GM03348 (cell line): ENCODE measurements around the gene MYO5A.
"Not testable (repeated sequence)": the region's sequence is repeated elsewhere in the genome, so short reads cannot be mapped to it uniquely, and the experiment has no call there.

Experiments
- DNase-seq: peaks from one replicate; pipeline ENCODE4 v3.0.0; 2012; ENCODE audit warnings: low spot score

Gene MYO5A

DNA sequence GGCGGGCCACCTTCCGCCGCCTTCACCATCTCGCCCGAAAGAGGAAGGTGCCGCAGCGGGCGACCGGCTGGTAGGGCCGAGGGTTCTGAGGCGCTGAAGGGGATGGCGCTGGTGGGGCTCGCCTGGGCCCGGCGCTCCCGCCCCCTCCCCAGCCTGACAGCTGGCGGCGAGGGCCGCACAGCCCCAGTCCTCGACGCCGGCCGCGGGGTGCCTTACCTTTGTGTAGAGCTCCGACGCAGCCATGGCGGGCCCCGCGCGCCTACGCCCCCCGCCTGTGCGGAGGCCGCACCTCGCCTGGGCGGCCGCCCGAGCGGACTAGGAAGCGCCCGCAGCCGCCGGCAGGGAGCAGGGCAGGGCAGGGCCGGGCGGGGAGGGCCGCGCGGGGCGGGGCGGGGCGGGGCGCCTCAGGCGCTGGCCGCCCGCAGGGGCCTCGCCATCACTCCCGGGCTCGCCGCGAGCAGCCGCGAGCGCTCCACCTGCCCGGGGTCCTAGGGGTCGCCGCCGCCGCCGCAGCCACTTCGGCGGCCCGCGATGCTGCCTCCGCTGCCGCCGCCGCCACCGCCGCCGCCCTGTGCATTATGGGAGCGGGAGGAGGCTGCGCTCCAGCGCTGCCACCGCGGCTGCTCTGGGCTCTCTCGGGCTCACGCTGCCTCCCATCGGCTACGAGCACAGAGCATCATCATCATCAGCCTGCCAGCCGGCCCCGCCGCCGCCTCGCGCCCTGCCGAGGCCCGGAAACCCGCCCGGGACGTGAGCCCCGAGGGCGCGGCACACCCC lies at the start of gene MYO5A:
Gene MYO5A, minus strand, starts transcription at position 317 of the 777 bp plus-strand sequence. Its CDS starts 74 bp downstream, at position 243.
- peak; percentile 93 for DNase-seq

DNA sequence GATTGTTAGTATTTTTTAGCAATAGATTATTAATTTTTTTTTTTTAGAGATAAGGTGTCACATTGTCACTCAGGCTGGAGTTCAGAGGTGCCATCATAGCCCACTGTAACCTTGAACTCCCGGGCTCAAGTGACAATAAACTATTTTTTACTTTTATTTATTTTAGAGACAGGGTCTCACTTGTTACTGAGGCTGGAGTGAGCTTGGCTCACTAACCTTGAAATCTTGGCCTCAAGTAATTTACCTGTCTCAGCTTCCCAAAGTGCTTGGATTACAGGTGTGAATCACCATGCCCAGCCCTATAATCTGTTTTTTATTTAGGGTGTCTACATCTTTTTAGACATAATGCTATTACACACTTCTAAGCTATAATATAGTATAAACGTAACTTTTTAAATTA lies 48.0 kb upstream of the MYO5A start:
- no peak for DNase-seq

- DNase-seq = not testable (repeated sequence)
Observed at GRCh38 chr15:52575573-52575972, 46.9 kb upstream of the MYO5A start.

GRCh38 chr15:52575072-52575471 lies 46.4 kb upstream of the MYO5A start:
- no peak for DNase-seq

DNA sequence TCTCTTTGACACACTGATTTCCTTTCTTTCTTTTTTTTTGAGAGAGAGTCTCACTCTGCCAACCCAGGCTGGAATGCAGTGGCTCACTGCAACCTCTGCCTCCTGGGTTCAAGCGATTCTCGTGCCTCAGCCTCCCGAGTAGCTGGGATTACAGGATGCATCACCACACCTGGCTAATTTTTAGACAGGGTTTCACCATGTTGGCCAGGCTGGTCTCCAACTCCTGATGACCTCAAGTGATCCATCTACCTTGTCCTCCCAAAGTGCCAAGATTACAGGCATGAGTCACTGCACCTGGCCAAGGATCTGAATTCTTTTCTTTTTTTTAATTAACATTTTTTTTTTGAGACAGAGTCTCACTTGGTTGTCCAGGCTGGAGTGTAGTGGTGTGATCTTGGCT lies 45.9 kb upstream of the MYO5A start:
- DNase-seq = not testable (repeated sequence)

DNA sequence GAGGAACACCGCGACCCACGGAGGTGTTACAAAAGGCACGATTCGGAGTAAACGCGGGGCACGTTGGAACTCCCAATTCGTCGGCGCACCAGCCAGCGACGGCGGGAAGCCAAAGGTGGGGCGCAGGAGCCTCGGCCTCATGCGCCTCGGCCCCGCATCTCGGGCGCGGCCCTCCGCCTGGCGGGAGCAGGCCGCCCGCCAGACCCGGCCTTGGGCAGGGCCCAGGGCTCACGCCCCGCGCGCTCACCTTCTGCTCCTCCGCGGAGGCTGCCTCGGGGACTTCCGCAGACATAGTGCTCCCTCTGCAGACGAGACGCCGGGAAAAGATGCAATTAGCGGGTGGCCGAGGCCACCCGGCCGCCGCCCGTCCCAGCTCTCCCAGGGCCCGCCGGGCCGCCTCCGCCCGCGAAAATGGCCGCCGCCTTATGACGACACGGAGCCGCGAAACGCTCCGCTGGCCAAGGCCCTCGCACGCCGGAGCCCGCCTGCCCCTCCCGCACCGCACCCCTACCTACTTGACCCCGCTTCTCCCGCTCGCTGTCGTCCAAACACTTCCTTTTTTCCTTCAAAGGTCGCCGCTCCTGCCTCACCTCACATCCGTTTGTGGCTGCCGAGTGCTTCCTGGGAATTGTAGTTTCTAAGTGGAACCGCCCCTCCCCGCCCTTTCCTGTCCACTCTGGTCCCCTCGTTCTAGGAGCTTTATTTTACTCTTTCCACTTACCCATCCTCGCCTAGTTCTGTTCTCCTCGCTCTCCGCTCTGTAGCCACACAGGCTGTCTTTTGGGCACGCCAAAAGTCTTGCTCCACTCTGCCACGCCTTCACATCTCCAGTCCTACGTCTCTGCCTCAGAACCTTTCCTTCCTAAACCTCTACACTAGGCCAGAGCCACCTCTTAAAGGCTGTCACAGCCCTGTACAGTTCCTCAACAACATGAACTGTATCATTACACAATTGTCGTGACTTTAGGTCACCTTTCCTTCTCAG lies 40.2 kb upstream of the MYO5A start, which contains the start of gene ARPP19:
Gene ARPP19, minus strand, starts transcription at position 430 of the 985 bp plus-strand sequence. Its CDS starts 138 bp downstream, at position 292.
- DNase-seq = peak; percentile 91

DNA sequence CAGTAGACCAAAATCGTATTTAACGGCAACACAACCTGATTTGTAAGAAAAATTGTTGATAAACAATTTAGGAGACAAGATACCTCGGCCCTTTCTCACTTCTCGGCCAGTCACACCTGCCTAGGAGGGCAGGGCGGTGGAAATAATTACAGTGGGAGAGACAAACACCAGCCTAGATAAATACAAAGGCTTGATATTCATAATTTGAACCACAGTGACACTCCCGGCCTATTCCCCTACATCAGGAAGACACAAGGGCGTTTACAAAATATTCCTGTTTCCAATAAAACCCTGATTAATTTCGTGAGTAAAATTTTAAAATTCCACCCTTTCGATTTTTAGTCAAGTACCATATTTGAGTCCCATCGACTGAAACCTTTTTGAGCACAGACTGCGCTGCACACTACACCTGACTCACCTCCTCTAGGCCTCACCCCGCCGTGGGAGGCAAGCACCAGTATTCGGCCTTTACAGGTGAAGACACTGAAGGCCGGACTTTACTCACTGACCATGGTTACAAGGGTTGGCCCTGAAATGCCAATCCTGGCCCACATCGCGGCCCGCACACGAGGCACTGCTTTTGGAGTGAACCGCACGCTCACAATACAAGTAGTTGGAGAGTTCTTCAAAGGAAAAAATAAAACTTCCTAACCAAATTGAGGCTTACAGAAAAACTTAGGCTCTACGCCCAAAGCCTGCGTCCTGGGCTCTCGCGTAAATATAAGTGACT lies 39.4 kb upstream of the MYO5A start:
- DNase-seq = peak; percentile 17

- no peak for DNase-seq
Observed at GRCh38 chr15:52566889-52567288, 38.2 kb upstream of the MYO5A start.

- not testable (repeated sequence) for DNase-seq
Observed at GRCh38 chr15:52565417-52566358, 37.0 kb upstream of the MYO5A start.

DNA sequence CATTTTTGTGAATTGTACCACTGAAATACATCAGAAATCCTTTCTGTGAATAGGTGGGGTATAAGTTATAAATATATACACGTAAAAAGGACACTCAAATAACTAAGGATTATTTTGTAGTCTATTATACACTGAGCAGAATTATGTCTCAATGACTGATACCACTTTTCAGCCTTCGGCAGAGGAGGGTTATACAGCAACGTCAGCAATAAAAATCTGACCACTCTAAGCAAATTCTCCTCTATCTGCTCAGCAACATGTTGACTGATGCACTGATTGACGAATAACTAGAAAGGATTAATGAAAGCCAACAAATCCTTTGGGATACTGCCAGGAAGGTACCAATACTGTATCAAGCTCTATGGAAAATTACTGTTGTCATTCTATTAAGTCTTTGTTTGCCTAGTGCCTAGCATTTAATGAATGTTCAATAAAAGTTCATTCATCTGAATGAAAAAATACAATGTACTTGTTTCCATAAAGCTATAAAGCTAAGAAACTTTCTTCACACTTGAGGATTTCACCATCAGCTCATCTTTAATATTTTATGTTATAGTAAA lies 34.9 kb upstream of the MYO5A start:
- no peak for DNase-seq

GRCh38 chr15:52559575-52559974 lies 30.9 kb upstream of the MYO5A start:
- peak; percentile 19 for DNase-seq

GRCh38 chr15:52559022-52559421 lies 30.3 kb upstream of the MYO5A start:
- DNase-seq = no peak

GRCh38 chr15:52558196-52558595 lies 29.5 kb upstream of the MYO5A start:
- no peak for DNase-seq

DNA sequence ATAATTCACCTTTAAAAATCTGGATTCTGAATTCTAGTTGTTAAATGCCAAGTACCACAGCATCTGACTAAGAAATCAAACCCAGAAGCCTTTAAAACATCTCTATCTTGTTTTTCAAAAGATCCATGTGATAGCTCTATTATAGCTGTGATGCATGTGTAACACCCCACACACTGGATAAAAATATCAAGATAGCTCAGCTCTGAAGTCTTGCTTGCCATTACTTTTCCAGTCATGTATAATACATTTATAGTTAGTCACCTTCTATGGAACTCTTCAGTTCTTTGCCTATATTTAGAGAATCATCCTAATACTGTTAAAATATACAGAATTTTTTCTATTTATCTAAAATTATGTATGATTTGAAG lies 28.6 kb upstream of the MYO5A start:
- no peak for DNase-seq

GRCh38 chr15:52556524-52557273 lies 28.0 kb upstream of the MYO5A start:
- DNase-seq = no peak

DNA sequence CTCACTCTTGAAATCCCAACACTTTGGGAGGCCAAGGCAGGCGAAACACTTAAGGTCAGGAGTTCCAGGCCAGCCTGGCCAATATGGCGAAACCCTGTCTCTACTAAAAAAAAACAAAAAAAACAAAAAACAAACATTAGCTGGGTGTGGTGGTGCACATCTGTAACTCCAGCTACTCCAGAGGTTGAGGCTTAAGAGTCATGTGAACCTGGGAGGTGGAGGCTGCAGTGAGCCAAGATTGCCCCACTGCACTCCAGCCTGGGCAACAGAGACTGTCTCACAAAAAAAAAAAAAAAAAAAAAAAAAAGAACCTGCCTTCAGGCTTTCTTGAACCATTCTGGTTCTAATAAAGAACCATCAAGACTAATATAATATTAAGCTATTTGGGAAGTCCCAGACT lies 23.6 kb upstream of the MYO5A start:
- no peak for DNase-seq

GRCh38 chr15:52551762-52552161 lies 23.1 kb upstream of the MYO5A start:
- no peak for DNase-seq

- not testable (repeated sequence) for DNase-seq
Observed at GRCh38 chr15:52551186-52551585, 22.5 kb upstream of the MYO5A start.

DNA sequence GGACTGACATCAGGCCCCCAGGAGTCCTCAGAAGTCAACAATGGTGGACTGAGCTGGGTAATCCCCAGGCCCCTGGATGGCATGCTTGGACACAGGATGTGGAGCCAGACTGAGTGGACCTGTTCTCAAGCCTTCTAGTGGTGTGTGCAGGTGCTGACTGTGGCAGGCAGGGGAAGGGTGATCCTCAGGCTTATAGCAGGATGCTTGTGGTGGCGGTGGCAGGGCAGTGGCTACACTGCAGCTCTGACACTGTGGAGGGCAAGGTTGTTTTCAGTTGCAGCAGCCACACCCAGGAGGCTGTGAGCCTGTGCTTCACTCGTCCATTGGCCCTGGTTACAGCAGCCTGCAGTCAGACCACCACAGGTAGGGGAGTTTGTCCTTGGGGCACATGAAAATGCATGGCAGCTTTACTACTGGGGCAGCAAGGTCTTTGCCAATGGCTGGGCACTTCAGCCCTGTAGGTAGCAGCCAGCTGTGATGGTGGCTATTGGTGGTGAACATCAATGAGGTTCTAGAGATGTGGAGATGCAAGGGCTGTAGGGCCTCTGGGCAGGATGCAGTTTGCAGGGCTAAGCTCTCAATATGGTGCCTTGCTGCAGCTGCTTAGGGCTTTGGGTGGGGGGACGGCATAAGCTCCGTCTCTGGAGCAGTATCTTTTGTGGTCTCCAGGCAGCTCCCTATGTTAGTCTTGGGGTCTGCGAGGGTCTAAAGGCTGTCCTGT lies 17.5 kb upstream of the MYO5A start:
- DNase-seq = no peak
